Stimulated activated CD8-positive, alpha-beta memory T cell treated with anti-CD3 and anti-CD28 coated beads, Interleukin-7, amount 100 ng/mL, for 48 hours (primary cell): ENCODE results near the gene SELENOF.
A peak's percentile ranks its signal among the peaks of the same experiment; 100 is the strongest.

Experiments
- DNase-seq, 2 donors: peaks; one replicate each; pipeline ENCODE4 v3.0.0-alpha.2; 2020; ENCODE audit warnings: low read depth in 1 of 2; ENCODE audit errors: extremely low read depth in 1 of 2

The SELENOF gene

GRCh38 chr1:86860424-86860823, 53.5 kb downstream of the SELENOF start:
- DNase-seq = no peak

- no peak for DNase-seq
These were observed 53.9 kb downstream of the SELENOF start for GRCh38 chr1:86860020-86860419.

- DNase-seq = no peak
These were observed 55.2 kb downstream of the SELENOF start for GRCh38 chr1:86858524-86859261.

GRCh38 chr1:86856196-86856595, 57.7 kb downstream of the SELENOF start:
- DNase-seq = no peak

GRCh38 chr1:86854352-86854751, 59.6 kb downstream of the SELENOF start:
- no peak for DNase-seq

- DNase-seq = no peak
These were observed 61.0 kb downstream of the SELENOF start for GRCh38 chr1:86852782-86853408.

- DNase-seq = no peak
These were observed 61.6 kb downstream of the SELENOF start for GRCh38 chr1:86852289-86852688.

- no peak for DNase-seq
These were observed 64.2 kb downstream of the SELENOF start for GRCh38 chr1:86849756-86850155.

- no peak for DNase-seq
These were observed 65.3 kb downstream of the SELENOF start for GRCh38 chr1:86848654-86849053.

- no peak for DNase-seq
These were observed 67.7 kb downstream of the SELENOF start for GRCh38 chr1:86846164-86846647.

GRCh38 chr1:86845514-86845913, 68.4 kb downstream of the SELENOF start:
- DNase-seq = no peak

GRCh38 chr1:86841116-86841515, 72.8 kb downstream of the SELENOF start:
- DNase-seq = no peak

- DNase-seq = peak in 1 of 2 donors; percentile 45
These were observed 80.3 kb downstream of the SELENOF start for GRCh38 chr1:86833461-86834215.

- DNase-seq = no peak
These were observed 81.5 kb downstream of the SELENOF start for GRCh38 chr1:86832433-86832832.

GRCh38 chr1:86829321-86829720, 84.6 kb downstream of the SELENOF start:
- DNase-seq = no peak

GRCh38 chr1:86828024-86828423, 85.9 kb downstream of the SELENOF start:
- DNase-seq = no peak

- DNase-seq = no peak
These were observed 87.1 kb downstream of the SELENOF start for GRCh38 chr1:86826856-86827255.

- no peak for DNase-seq
These were observed 88.6 kb downstream of the SELENOF start for GRCh38 chr1:86825319-86825718.

GRCh38 chr1:86823821-86824500, 90.0 kb downstream of the SELENOF start:
- DNase-seq = no peak

GRCh38 chr1:86823386-86823785, 90.5 kb downstream of the SELENOF start:
- DNase-seq = no peak

GRCh38 chr1:86822459-86822858, 91.5 kb downstream of the SELENOF start:
- no peak for DNase-seq
